Activated naive CD8-positive, alpha-beta T cell treated with anti-CD3 and anti-CD28 coated beads, Interleukin-2, amount 10 ng/mL, durations not matched to agents 7 days and 5 days (primary cell): ENCODE results near the gene KLK10. TPM values are rescaled to one million over a fixed set of nuclear protein-coding genes. Genes with fewer than 3 reads are reported as not detected.

ENCODE experiments used
- ATAC-seq: fragments of 150-1000 bp; cut with Tn5 transposase; one replicate; pipeline ENCODE4 v1.10.0; 2021; ENCODE audit warnings: low read depth, moderate library complexity
- POLR2A ChIA-PET: fragments of 350-600 bp; sonication (Branson Sonifier 250); formaldehyde crosslinking; loops from one replicate; lab custom pipeline; 2021; ENCODE audit warnings: antibody characterized with exemption; lab: Charles Lee
- DNase-seq: peaks from one replicate; pipeline ENCODE4 v3.0.0; 2021
- H3K27ac Mint-ChIP-seq: one replicate; pipeline ENCODE4 v1.8.0; 2022; ENCODE audit warnings: mild to moderate bottlenecking, mixed read lengths
- H3K27me3 Mint-ChIP-seq: one replicate; pipeline ENCODE4 v1.8.0; 2022; ENCODE audit warnings: mild to moderate bottlenecking, moderate library complexity, mixed read lengths
- H3K36me3 Mint-ChIP-seq: one replicate; pipeline ENCODE4 v1.8.0; 2021; ENCODE audit warnings: mild to moderate bottlenecking, mixed read lengths
- H3K4me1 Mint-ChIP-seq: one replicate; pipeline ENCODE4 v1.8.0; 2021; ENCODE audit warnings: mixed read lengths
- H3K4me3 Mint-ChIP-seq: one replicate; pipeline ENCODE4 v1.8.0; 2022; ENCODE audit warnings: mild to moderate bottlenecking, moderate library complexity, mixed read lengths
- H3K9me3 Mint-ChIP-seq: one replicate; pipeline ENCODE4 v1.8.0; 2021; ENCODE audit warnings: mixed read lengths
- total RNA-seq, 2 experiments: library from RNA; stranded (reverse); gene quantifications; one replicate each; pipeline ENCODE4 v1.2.3, GENCODE V29; 2021

Gene KLK10
- total RNA-seq, 2 experiments from 2014 or later, result not detected

DNA sequence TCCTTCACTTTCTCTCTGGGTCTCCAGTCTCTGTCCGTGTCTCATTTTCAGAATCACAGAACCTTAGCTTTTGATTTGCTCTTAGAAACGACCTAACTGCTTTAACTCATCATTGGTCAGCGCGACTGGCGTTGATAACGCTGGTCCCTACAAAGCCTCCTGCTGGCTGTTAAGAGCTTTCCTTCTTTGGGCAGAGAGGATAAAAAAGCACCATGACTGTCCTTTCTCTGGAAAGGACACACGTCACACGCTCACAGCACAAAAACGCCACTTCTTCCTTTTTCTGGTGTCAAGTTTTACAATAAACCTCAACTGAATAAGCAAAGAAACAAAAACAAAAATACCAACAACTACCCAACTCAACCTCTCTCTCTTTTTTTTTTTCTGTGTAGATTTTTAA lies 17.0 kb upstream of the KLK10 start:
- Mint-ChIP-seq H3K4me1 (no peaks in the 10 kb centered on the region), H3K27ac (no peak overlapping the region), H3K36me3 (no peaks in the 10 kb centered on the region), H3K4me3 (no peak overlapping the region), H3K27me3 (peaks cover 8% of the 10 kb centered on the region), H3K9me3 (no peaks in the 10 kb centered on the region)
- POLR2A ChIA-PET, result no interaction called here
- no peak for DNase-seq
- no peak for ATAC-seq

DNA sequence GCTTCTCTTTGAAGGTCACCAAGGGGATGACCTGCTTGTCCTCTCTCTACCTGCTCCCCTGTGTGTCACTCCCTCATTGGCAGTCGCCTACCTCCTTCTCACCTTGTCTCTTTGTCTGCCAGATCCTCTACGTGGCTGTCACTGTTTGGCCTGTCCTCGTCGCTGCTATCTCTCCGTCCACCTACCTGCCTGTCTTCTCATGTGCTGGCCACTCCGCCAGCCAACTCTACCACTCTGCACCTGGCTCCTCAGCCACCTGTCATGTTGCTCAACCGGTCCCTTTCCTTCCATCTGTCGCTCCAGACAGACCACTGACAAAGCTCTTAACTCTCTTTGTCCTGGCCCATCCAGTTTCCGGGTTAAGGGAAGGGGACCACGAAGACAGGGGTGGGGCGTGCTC lies 15.2 kb upstream of the KLK10 start, which contains the start of gene KLK12:
KLK12 (minus strand) TSS at position 299 of the 400 bp plus-strand sequence. CDS start 381 bp downstream, outside the sequence.
- Mint-ChIP-seq H3K27me3 (peaks cover 6% of the 10 kb centered on the region), H3K27ac (no peak within 1 kb of the TSS), H3K4me1 (no peaks in the 10 kb centered on the region), H3K4me3 (no peak within 1 kb of the TSS), H3K36me3 (no peaks in the 10 kb centered on the region), H3K9me3 (no peaks in the 10 kb centered on the region)
- DNase-seq (no peak), ATAC-seq (no peak)
- POLR2A ChIA-PET, result no interaction called here

DNA sequence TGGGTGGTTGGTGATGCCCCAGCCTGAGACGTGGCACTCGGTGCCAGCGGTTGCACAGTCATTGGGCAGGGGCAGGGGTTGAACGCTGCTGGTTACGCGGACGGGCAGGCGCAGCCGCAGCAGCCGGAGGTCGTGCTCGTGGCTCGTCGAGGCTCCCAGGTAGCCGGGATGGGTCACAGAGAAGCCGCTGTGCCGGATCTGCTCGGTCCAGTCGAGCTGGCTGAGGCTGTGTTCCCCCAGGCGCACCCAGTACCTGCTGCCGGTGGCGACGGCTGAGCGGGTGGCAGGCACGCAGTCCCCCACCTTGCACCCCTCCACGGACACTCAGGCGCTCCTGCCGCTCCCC lies 12.3 kb upstream of the KLK10 start:
- Mint-ChIP-seq H3K9me3 (no peaks in the 10 kb centered on the region), H3K4me3 (no peak overlapping the region), H3K27ac (no peak overlapping the region), H3K27me3 (peaks cover 8% of the 10 kb centered on the region), H3K4me1 (no peaks in the 10 kb centered on the region), H3K36me3 (no peaks in the 10 kb centered on the region)
- no peak for DNase-seq
- POLR2A ChIA-PET, result no interaction called here
- ATAC-seq, result no peak

DNA sequence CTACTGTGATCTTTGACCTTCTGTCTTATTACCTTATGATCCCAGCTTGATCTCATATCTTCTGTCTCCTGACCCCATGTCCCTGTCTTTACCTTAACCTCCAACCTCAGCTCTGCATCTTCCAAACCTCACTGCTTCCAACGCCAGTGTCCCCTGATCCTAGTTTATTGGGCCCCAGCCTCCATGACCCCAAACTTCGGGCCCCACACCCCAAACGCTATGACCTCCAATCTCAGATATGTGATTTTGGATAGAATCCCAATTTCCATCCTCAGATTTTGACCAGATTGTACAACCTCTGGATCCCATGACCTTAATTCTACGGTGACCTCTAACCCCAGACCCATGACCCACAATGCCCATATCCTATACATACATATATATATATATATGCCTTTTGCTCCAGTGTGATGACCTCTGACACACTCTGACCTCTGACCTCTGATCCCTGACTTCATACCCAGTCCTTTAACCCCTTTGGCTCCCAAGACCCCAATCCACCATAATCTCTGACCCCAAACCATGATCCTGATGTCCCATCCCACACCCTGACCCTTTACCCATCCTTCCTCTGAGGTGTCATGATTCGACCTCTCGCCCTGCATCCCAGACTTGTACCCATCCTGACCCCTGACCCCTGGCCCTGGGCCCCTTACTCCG lies 11.8 kb upstream of the KLK10 start:
- H3K4me3 Mint-ChIP-seq, result no peak overlapping the region
- peaks cover 11% of the 10 kb centered on the region for H3K27me3 Mint-ChIP-seq
- POLR2A ChIA-PET, result no interaction called here
- H3K4me1 Mint-ChIP-seq, result no peaks in the 10 kb centered on the region
- H3K9me3 Mint-ChIP-seq, result no peaks in the 10 kb centered on the region
- no peaks in the 10 kb centered on the region for H3K36me3 Mint-ChIP-seq
- no peak overlapping the region for H3K27ac Mint-ChIP-seq
- no peak for DNase-seq
- no peak for ATAC-seq

DNA sequence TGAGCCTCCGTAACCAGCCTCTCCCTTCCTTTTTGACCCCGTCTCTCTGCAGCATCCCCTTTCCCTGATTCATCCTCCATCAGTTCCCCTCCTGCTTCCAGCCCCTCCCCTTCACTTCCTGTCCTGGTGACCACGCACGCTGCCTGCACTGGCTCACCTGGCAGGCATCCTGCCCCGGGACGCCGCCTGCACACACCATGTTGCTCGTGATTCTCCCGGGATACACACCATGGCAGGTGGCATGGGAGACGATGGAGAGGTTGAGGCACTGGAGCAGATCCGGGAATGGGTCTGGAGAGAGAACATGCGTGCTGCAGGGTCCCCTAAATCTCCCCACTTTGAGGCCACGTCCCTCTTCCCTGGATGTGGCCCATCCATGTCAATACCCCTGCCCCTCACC lies 11.1 kb upstream of the KLK10 start:
- Mint-ChIP-seq H3K27me3 (peaks cover 8% of the 10 kb centered on the region), H3K9me3 (no peaks in the 10 kb centered on the region), H3K27ac (no peak overlapping the region), H3K4me3 (no peak overlapping the region), H3K4me1 (no peaks in the 10 kb centered on the region), H3K36me3 (no peaks in the 10 kb centered on the region)
- POLR2A ChIA-PET, result no interaction called here
- ATAC-seq (no peak), DNase-seq (no peak)

DNA sequence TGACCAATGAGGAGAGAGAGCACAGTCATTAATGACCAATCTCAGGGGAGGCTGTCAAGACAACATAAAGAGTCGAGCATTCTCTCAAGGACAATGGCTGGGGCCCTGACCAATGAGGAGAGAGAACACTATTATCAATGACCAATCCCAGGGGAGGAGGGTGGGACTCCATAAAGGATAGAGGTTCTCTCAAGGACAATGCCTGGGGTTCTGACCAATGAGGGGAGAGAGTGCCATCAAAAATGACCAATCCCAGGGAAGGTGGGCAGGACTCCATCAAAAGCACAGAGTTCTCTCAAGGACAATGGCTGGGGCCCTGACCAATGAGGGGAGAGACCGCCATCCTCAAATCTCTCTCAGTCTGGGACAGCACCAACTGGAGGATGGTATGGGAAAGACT lies 10.2 kb upstream of the KLK10 start:
- POLR2A ChIA-PET, result no interaction called here
- Mint-ChIP-seq H3K36me3 (no peaks in the 10 kb centered on the region), H3K27me3 (peaks cover 14% of the 10 kb centered on the region), H3K4me3 (no peak overlapping the region), H3K27ac (no peak overlapping the region), H3K9me3 (no peaks in the 10 kb centered on the region), H3K4me1 (no peaks in the 10 kb centered on the region)
- DNase-seq (no peak), ATAC-seq (no peak)

GRCh38 chr19:51027873-51028272 lies 8.4 kb upstream of the KLK10 start:
- H3K36me3 Mint-ChIP-seq, result no peaks in the 10 kb centered on the region
- H3K4me3 Mint-ChIP-seq, result no peak overlapping the region
- H3K27me3 Mint-ChIP-seq, result peaks cover 13% of the 10 kb centered on the region

GRCh38 chr19:51027126-51027806 lies 7.8 kb upstream of the KLK10 start:
- ATAC-seq (no peak), DNase-seq (no peak)
- Mint-ChIP-seq H3K27ac (no peak overlapping the region), H3K9me3 (no peaks in the 10 kb centered on the region), H3K36me3 (no peaks in the 10 kb centered on the region), H3K4me1 (no peaks in the 10 kb centered on the region), H3K4me3 (no peak overlapping the region), H3K27me3 (peaks cover 18% of the 10 kb centered on the region)
- POLR2A ChIA-PET, result interaction anchor here (1.1 kb wide), 1 partner anchor 8 kb away, joined by 3 read pairs; no protein-coding TSS in a partner anchor

More at GRCh38 chr19:51027873-51028272, 8.4 kb upstream of the KLK10 start:
- Mint-ChIP-seq H3K9me3 (no peaks in the 10 kb centered on the region), H3K27ac (no peak overlapping the region), H3K4me1 (no peaks in the 10 kb centered on the region)
- no peak for DNase-seq
- ATAC-seq, result no peak
- POLR2A ChIA-PET, result interaction anchor here (1.1 kb wide), 1 partner anchor 9 kb away, joined by 3 read pairs; no protein-coding TSS in a partner anchor

DNA sequence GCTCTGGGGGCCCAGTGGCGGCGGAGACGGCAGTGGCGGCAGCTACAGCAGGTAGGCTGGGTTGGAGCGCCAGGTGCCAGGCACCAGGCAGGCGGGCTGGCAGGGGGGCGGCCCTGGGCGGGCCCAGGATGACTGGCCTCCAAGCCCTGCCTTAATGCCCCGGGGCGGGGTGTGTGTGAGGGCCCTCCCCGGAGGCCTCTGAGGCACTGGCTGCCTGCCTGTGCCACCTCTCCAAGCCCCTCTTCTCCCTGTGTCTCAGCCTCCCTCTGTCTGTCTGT lies 7.0 kb upstream of the KLK10 start, which contains the start of gene KLK11:
KLK11 (minus strand) TSS at position 63 of the 278 bp plus-strand sequence. CDS start 985 bp downstream, outside the sequence.
- POLR2A ChIA-PET, result no interaction called here
- DNase-seq (no peak), ATAC-seq (no peak)
- Mint-ChIP-seq H3K4me3 (no peak within 1 kb of the TSS), H3K27me3 (peaks cover 22% of the 10 kb centered on the region), H3K4me1 (no peaks in the 10 kb centered on the region), H3K9me3 (no peaks in the 10 kb centered on the region), H3K27ac (no peak within 1 kb of the TSS), H3K36me3 (no peaks in the 10 kb centered on the region)

GRCh38 chr19:51025809-51026553 lies 6.5 kb upstream of the KLK10 start:
- no peak for ATAC-seq
- H3K27me3 Mint-ChIP-seq, result peaks cover 25% of the 10 kb centered on the region

GRCh38 chr19:51025401-51025800 lies 5.9 kb upstream of the KLK10 start:
- Mint-ChIP-seq H3K36me3 (no peaks in the 10 kb centered on the region), H3K4me1 (no peaks in the 10 kb centered on the region), H3K27me3 (peaks cover 29% of the 10 kb centered on the region), H3K9me3 (no peaks in the 10 kb centered on the region), H3K4me3 (no peak overlapping the region), H3K27ac (no peak overlapping the region)
- DNase-seq (no peak), ATAC-seq (no peak)
- POLR2A ChIA-PET, result no interaction called here

More at GRCh38 chr19:51025809-51026553, 6.5 kb upstream of the KLK10 start:
- Mint-ChIP-seq H3K27ac (no peak overlapping the region), H3K4me3 (no peak overlapping the region), H3K36me3 (no peaks in the 10 kb centered on the region), H3K9me3 (no peaks in the 10 kb centered on the region), H3K4me1 (no peaks in the 10 kb centered on the region)
- no peak for DNase-seq
- POLR2A ChIA-PET, result no interaction called here

DNA sequence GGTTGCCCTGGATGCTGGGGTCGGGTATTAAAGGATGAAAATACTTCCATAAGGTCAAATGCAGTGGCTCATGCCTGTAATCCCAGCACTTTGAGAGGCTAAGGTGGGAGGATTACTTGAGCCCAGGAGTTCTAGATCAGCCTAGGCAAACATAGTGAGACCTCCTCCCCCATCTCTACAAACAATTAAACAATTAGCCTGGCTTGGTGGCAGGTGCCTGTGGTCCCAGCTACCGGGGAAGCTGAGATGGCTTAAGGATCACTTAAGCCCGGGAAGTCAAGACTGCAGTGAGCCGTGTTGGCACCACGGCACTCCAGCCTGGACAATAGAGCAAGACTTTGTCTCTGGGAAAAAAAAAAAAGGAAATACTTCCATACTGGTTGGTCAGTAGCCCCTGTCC lies 5.4 kb upstream of the KLK10 start:
- POLR2A ChIA-PET, result no interaction called here
- Mint-ChIP-seq H3K27me3 (peaks cover 33% of the 10 kb centered on the region), H3K27ac (no peak overlapping the region), H3K4me1 (peaks cover 2% of the 10 kb centered on the region), H3K36me3 (no peaks in the 10 kb centered on the region), H3K4me3 (no peak overlapping the region), H3K9me3 (no peaks in the 10 kb centered on the region)
- DNase-seq (no peak), ATAC-seq (no peak)

- DNase-seq, result no peak
- POLR2A ChIA-PET, result interaction anchor here (0.6 kb wide), 1 partner anchor 16 kb away, joined by 4 read pairs; no protein-coding TSS in a partner anchor
- H3K4me1 Mint-ChIP-seq, result peaks cover 4% of the 10 kb centered on the region
- no peaks in the 10 kb centered on the region for H3K9me3 Mint-ChIP-seq
- H3K27me3 Mint-ChIP-seq, result peaks cover 42% of the 10 kb centered on the region
- H3K36me3 Mint-ChIP-seq, result no peaks in the 10 kb centered on the region
- ATAC-seq, result no peak
- no peak overlapping the region for H3K27ac Mint-ChIP-seq
- H3K4me3 Mint-ChIP-seq, result no peak overlapping the region
Observed at GRCh38 chr19:51023946-51024345, 4.4 kb upstream of the KLK10 start.
